ENCODE data around the gene PIP4P1.
A peak's percentile ranks its signal among the peaks of the same experiment; 100 is the strongest.

PIP4P1 gene

GRCh38 chr14:20417250-20418186 lies 43.7 kb downstream of the PIP4P1 start:
- no peak overlapping the region for H3K4me3 ChIP-seq (ENCODE audit: control insufficient read depth, low read depth, low read length)
- no peak for TF ChIP-seq CTCF (conservative IDR thresholded peaks at IDR 0.05; ENCODE audit: control insufficient read depth, insufficient read depth, low read depth, low read length)
- no peak for DNase-seq (ENCODE audit: low read depth)

- no peak overlapping the region for H3K4me3 ChIP-seq (ENCODE audit: control insufficient read depth, low read depth, low read length)
- TF ChIP-seq CTCF (conservative IDR thresholded peaks at IDR 0.05; ENCODE audit: control insufficient read depth, insufficient read depth, low read depth, low read length) = no peak
- DNase-seq (ENCODE audit: low read depth) = no peak
These were observed 45.0 kb downstream of the PIP4P1 start for GRCh38 chr14:20416223-20416622.

GRCh38 chr14:20415782-20416206 lies 45.4 kb downstream of the PIP4P1 start:
- no peak overlapping the region for H3K4me3 ChIP-seq (ENCODE audit: control insufficient read depth, low read depth, low read length)
- TF ChIP-seq CTCF (conservative IDR thresholded peaks at IDR 0.05; ENCODE audit: control insufficient read depth, insufficient read depth, low read depth, low read length) = peak; percentile 70
- peak; percentile 65 for DNase-seq (ENCODE audit: low read depth)

GRCh38 chr14:20413744-20414082 lies 47.5 kb downstream of the PIP4P1 start:
- no peak for TF ChIP-seq CTCF (conservative IDR thresholded peaks at IDR 0.05; ENCODE audit: control insufficient read depth, insufficient read depth, low read depth, low read length)
- H3K4me3 ChIP-seq (ENCODE audit: control insufficient read depth, low read depth, low read length) = peak overlapping the region; percentile 91
- no peak for DNase-seq (ENCODE audit: low read depth)

GRCh38 chr14:20412876-20413743 lies 48.1 kb downstream of the PIP4P1 start, which contains the start of gene TEP1:
Gene TEP1 (minus strand): TSS chr14:20413501. CDS start chr14:20408439, 5,062 bp downstream.
- no peak for TF ChIP-seq CTCF (conservative IDR thresholded peaks at IDR 0.05; ENCODE audit: control insufficient read depth, insufficient read depth, low read depth, low read length)
- H3K4me3 ChIP-seq (ENCODE audit: control insufficient read depth, low read depth, low read length) = peak within 1 kb of the TSS; percentile 91
- DNase-seq (ENCODE audit: low read depth) = peak; percentile 72

- H3K4me3 ChIP-seq (ENCODE audit: control insufficient read depth, low read depth, low read length) = peak overlapping the region; percentile 91
- TF ChIP-seq CTCF (conservative IDR thresholded peaks at IDR 0.05; ENCODE audit: control insufficient read depth, insufficient read depth, low read depth, low read length) = no peak
- no peak for DNase-seq (ENCODE audit: low read depth)
These were observed 48.8 kb downstream of the PIP4P1 start for GRCh38 chr14:20412411-20412810.

Data from fibroblast of mammary gland (primary cell).